Testis (tissue), 2 donors: ENCODE data around the gene ANO7.

Experiments
- POLR2A ChIP-seq: fragments of 450-650 bp; IDR thresholded peaks from one replicate; pipeline ENCODE4 v1.6.1; 2017; ENCODE audit warnings: antibody characterized with exemption, mild to moderate bottlenecking, moderate library complexity
- TF ChIP-seq, protein P1 (sequence below), 3 experiments: fragments of 450-650 bp in 2 of 3; fragments of 200-600 bp in 1 of 3; sonication (generic) in 1 of 3; IDR thresholded peaks; one replicate each; pipeline ENCODE4 v1.5.1; 2016 to 2019; ENCODE audit warnings: antibody characterized with exemption in 3 of 3, mild to moderate bottlenecking in 2 of 3, moderate library complexity in 1 of 3

DNA sequence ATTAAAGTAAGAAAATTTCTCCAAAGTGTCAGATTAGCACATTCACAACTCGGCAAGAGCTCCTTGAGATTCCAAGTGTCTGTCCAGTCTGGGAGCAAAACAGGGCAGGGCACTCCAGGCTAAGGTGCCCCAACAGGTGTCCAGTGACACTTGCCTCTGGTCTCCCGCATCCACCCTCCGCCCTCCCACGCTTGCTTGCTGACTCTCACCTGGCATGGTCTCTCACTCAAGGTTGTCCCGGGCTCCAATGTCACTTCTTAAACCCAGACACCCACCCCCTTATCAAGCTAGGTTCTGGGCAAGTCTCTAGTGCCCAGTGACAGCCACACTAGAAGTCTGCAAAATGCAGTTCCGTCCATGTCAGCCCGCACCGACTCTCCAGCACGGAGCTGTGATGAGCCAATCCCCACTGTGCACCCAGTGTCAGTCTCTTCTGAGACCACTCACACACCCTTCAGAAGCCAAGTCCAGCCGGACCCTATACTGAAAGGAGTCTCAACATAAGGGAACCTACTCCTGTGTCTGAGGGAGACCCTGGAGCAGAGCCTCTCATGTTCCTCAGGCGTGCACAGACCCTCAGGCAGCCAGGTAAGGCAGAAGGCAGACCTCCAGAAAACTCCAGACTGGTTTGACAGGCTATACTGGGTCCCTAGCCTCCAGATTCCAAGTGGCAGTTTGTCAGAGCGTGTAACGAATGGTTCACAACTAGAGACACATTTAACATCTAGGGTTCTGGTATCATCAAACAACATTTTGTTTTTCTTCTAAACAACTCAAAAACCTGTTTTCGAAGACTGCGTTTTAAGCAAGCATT lies 81.4 kb downstream of the ANO7 start:
- TF ChIP-seq, protein P1, sequence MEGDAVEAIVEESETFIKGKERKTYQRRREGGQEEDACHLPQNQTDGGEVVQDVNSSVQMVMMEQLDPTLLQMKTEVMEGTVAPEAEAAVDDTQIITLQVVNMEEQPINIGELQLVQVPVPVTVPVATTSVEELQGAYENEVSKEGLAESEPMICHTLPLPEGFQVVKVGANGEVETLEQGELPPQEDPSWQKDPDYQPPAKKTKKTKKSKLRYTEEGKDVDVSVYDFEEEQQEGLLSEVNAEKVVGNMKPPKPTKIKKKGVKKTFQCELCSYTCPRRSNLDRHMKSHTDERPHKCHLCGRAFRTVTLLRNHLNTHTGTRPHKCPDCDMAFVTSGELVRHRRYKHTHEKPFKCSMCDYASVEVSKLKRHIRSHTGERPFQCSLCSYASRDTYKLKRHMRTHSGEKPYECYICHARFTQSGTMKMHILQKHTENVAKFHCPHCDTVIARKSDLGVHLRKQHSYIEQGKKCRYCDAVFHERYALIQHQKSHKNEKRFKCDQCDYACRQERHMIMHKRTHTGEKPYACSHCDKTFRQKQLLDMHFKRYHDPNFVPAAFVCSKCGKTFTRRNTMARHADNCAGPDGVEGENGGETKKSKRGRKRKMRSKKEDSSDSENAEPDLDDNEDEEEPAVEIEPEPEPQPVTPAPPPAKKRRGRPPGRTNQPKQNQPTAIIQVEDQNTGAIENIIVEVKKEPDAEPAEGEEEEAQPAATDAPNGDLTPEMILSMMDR (IDR thresholded peaks at IDR 0.05) = no peak
- TF ChIP-seq POLR2A = no peak
